GM19467 (cell line): ENCODE measurements around the gene ZNF276.

ENCODE experiments used
- ATAC-seq: cut with Tn5 transposase; IDR thresholded peaks from one replicate; pipeline ENCODE4 v1.9.1; 2021; ENCODE audit warnings: mild to moderate bottlenecking, moderate library complexity; ENCODE audit not compliant: unreplicated experiment

The ZNF276 gene

DNA sequence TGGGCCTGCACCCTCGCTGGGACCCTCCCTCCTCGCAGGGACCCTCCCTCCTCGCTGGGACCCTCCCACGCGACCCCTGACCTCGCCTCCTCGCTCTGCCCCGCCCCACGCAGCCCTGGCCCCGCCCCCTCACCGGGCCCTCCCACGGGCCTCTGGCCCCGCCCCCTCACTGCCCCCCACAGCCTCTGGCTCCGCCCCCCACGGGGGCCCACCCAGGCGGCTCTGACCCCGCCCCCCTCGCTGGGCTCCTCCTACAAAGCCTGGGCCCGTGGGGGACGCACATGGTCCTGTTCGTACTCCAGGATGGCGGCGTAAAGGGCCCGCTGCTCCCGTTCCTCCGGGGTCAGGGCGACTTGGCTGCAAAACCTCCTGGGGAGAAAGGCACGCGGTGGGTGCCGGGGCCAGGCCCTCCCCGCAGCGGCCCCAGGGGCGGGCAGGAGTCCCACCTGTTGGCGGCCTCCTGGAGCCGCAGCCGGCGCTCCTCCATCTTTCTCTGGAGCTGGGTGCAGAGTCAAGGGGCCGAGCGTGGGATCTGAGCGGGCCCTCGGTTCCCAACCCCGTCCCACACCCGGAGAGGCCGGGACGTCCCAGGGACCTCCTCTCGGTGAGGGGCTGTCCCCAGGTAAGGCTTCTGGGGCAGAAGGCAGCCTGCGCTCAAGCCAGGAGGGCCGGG is 9.6 kb upstream of the ZNF276 start:
- no peak for ATAC-seq

DNA sequence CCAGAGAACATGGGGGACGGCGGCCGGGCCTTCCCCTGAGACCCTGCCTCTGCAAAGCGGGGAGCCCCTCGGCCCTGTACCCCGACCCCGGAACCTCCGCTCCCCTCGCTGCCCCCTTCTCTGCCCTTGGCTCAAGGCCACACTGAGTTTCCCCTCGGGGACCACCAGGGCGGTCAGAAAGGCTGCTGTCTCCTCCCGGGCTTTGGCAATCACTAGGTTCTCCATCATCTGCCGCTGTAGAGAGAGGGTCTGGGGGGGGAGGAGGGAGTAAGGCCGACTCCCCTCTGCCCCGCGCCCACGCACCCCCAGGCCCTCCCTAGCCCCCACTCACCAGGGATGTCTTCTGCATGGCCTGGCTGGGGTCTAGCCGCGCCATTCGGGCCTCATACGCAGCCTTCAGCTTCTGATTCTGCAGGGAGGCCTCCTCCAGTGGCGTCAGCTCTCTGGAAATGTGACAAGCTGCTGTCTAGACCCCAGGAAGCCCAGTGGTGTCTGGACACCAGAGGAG is 9.0 kb upstream of the ZNF276 start:
- ATAC-seq = no peak

GRCh38 chr16:89716493-89716892 is 4.8 kb upstream of the ZNF276 start:
- no peak for ATAC-seq

- ATAC-seq = no peak
Measured at GRCh38 chr16:89716916-89717687, 4.2 kb upstream of the ZNF276 start.

- ATAC-seq = no peak
Measured at GRCh38 chr16:89717688-89718505, 3.4 kb upstream of the ZNF276 start.

GRCh38 chr16:89720551-89720812 is 855 bp upstream of the ZNF276 start:
- ATAC-seq = peak; percentile 12

GRCh38 chr16:89721546-89722391 is 432 bp downstream of the ZNF276 start:
- peak; percentile 28 for ATAC-seq

GRCh38 chr16:89722392-89723278 is 1.3 kb downstream of the ZNF276 start:
- ATAC-seq = peak; percentile 19

- no peak for ATAC-seq
Measured at GRCh38 chr16:89723279-89724250, 2.2 kb downstream of the ZNF276 start.

GRCh38 chr16:89727406-89728120 is 6.2 kb downstream of the ZNF276 start:
- no peak for ATAC-seq

- ATAC-seq = no peak
Measured at GRCh38 chr16:89729293-89729692, 8.0 kb downstream of the ZNF276 start.

DNA sequence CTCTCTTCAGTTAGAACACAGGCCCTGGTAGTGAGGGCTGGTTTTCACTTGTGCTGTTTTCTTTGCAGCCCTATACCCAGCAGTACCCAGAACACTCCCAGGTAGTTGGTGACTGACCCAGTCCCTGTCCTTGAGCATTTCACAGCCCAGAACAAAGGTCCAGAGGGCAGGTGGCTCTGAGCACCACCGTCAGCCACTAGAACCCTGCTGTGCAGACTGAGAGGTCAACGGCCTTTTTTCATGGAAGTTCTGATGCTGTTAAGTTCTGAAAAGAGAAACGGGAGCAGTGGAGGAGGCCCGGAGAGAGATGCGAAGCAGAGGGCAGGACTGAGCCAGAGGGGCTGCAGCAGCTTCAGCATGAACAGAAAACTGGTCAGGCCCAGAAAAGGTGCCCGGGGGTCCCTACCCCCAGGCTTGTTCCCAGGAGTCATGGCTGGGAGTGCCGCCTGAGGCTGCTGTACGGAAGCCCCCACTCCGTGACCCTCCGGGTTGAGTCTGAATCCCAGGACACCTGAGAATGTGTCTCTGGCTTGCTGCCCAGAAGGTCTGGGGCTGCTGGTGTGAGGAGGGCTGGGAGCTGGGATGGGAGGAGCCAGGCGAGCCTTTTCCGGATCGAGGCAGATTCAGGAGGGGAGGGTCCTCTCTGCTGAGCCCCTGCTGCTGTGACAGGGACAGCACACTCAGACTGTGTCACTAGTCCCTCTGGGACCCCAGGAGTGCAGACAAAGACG is 8.7 kb downstream of the ZNF276 start:
- no peak for ATAC-seq

DNA sequence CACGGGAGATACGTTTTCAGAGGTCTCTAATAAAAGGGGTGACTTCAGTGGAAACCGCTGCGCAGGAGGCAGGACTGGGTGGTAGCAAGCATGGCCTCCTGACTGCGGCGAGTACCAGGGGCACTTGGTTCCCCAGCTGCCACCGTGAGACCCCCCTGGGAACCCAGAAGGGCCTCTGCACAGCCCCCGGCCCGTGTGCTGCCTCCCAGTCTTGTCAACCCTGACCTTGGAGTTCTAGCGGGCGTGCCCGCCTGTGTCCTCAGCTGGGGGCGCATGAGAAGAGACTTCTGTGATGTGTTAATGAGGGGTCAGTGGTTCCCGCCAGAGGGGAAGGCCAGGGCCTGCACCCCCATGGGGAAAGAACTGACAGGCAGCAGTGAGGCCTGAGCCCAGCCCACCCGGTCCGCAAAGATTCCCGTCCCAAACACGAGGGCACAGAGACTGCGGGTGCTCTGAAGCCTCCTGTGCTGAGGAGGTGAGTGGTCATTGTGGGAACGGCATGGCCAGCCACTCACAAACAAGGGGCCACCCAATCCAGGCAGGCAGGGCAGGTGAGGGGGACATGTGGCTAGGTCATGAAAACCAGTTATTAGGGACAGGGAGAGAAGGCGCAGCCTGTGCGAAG is 9.4 kb downstream of the ZNF276 start:
- ATAC-seq = no peak

DNA sequence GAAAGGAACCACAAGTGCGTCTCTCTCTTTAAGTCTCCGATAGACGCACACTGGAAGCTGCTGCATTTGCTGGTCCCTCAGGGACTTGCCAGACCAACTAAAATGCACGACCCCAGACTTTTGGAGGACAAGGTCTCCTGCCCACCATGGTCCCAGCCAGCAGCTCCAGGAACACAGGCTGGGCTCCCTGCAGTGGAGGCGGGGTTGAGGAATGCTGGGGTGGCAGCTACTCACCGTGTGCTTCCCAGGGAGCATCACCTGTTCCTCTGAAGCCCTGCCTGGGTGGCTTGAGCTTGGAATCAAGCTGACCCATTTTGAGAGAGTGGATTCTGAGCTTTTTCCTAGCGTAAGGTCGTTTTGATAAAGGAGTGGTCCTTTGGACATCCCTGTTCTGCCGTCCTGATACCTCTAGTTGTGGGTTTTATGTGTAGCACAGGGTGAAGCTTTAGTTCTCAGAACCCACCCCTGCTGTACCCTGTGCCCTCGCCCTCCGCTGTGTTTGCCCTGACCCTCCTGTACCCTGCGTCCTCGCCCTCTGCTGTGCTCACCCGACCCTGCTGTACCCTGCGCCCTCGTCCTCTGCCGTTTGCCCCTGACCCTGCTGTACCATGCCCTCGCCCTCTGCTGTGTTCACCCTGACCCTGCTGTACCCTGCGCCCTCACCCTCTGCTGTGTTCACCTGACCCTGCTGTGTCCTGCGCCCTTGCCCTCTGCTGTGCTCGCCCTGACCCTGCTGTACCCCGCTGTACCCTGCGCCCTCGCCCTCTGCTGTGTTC is 11.0 kb downstream of the ZNF276 start:
- ATAC-seq = no peak

GRCh38 chr16:89732918-89733242 is 11.5 kb downstream of the ZNF276 start:
- no peak for ATAC-seq

- ATAC-seq = no peak
Measured at GRCh38 chr16:89733322-89733721, 12.0 kb downstream of the ZNF276 start.
